Activated naive CD8-positive, alpha-beta T cell treated with anti-CD3 and anti-CD28 coated beads, Interleukin-2, amount 10 ng/mL, durations not matched to agents 7 days and 5 days (primary cell): ENCODE results near the gene CHTOP. TPM values are rescaled to one million over a fixed set of nuclear protein-coding genes. Genes with fewer than 3 reads are reported as not detected.

Experiments
- ATAC-seq: fragments of 150-1000 bp; cut with Tn5 transposase; one replicate; pipeline ENCODE4 v1.10.0; 2021; ENCODE audit warnings: low read depth, moderate library complexity
- POLR2A ChIA-PET: fragments of 350-600 bp; sonication (Branson Sonifier 250); formaldehyde crosslinking; loops from one replicate; lab custom pipeline; 2021; ENCODE audit warnings: antibody characterized with exemption; lab: Charles Lee
- DNase-seq: peaks from one replicate; pipeline ENCODE4 v3.0.0; 2021
- H3K27ac Mint-ChIP-seq: one replicate; pipeline ENCODE4 v1.8.0; 2022; ENCODE audit warnings: mild to moderate bottlenecking, mixed read lengths
- H3K27me3 Mint-ChIP-seq: one replicate; pipeline ENCODE4 v1.8.0; 2022; ENCODE audit warnings: mild to moderate bottlenecking, moderate library complexity, mixed read lengths
- H3K36me3 Mint-ChIP-seq: one replicate; pipeline ENCODE4 v1.8.0; 2021; ENCODE audit warnings: mild to moderate bottlenecking, mixed read lengths
- H3K4me1 Mint-ChIP-seq: one replicate; pipeline ENCODE4 v1.8.0; 2021; ENCODE audit warnings: mixed read lengths
- H3K4me3 Mint-ChIP-seq: one replicate; pipeline ENCODE4 v1.8.0; 2022; ENCODE audit warnings: mild to moderate bottlenecking, moderate library complexity, mixed read lengths
- H3K9me3 Mint-ChIP-seq: one replicate; pipeline ENCODE4 v1.8.0; 2021; ENCODE audit warnings: mixed read lengths
- total RNA-seq, 2 experiments: library from RNA; stranded (reverse); gene quantifications; one replicate each; pipeline ENCODE4 v1.2.3, GENCODE V29; 2021

CHTOP gene
- total RNA-seq, 2 experiments from 2014 or later: 98.1 to 105 TPM

- POLR2A ChIA-PET: interaction anchor here (0.7 to 2.3 kb wide), 2 partner anchors 46 to 312 kb away, joined by 5 to 6 read pairs; partner anchors contain the start of gene RPS27
- Mint-ChIP-seq H3K4me1 (peaks cover 20% of the 10 kb centered on the region), H3K9me3 (no peaks in the 10 kb centered on the region), H3K4me3 (peak within 1 kb of the TSS; percentile 79), H3K36me3 (no peaks in the 10 kb centered on the region), H3K27ac (no peak within 1 kb of the TSS), H3K27me3 (peaks cover 56% of the 10 kb centered on the region)
- ATAC-seq (peak; percentile 51), DNase-seq (peak; percentile 50)
Observed at GRCh38 chr1:153678519-153679336, 44.9 kb downstream of the CHTOP start, which contains the start of gene NPR1. TSS of gene NPR1 (plus strand) at chr1:153678688. CDS start at chr1:153679109, 421 bp downstream.

- H3K4me3 Mint-ChIP-seq: peak overlapping the region; percentile 79
- peak; percentile 63 for DNase-seq
- no peaks in the 10 kb centered on the region for H3K9me3 Mint-ChIP-seq
- peak; percentile 60 for ATAC-seq
- POLR2A ChIA-PET: interaction anchor here (2.3 kb wide), 1 partner anchor 311 kb away, joined by 6 read pairs; the partner anchor contains the start of gene RPS27
- peaks cover 56% of the 10 kb centered on the region for H3K27me3 Mint-ChIP-seq
- H3K36me3 Mint-ChIP-seq: no peaks in the 10 kb centered on the region
- H3K27ac Mint-ChIP-seq: no peak overlapping the region
- peaks cover 20% of the 10 kb centered on the region for H3K4me1 Mint-ChIP-seq
Observed at GRCh38 chr1:153679337-153680119, 45.7 kb downstream of the CHTOP start.

- no peak overlapping the region for H3K27ac Mint-ChIP-seq
- no peak for DNase-seq
- POLR2A ChIA-PET: interaction anchor here (2.3 kb wide), 1 partner anchor 311 kb away, joined by 6 read pairs; the partner anchor contains the start of gene RPS27
- H3K27me3 Mint-ChIP-seq: peaks cover 56% of the 10 kb centered on the region
- no peak for ATAC-seq
- no peaks in the 10 kb centered on the region for H3K36me3 Mint-ChIP-seq
- H3K4me1 Mint-ChIP-seq: peaks cover 20% of the 10 kb centered on the region
- H3K9me3 Mint-ChIP-seq: no peaks in the 10 kb centered on the region
- peak overlapping the region; percentile 79 for H3K4me3 Mint-ChIP-seq
Observed at GRCh38 chr1:153680120-153680403, 46.2 kb downstream of the CHTOP start.

GRCh38 chr1:153682730-153683129 lies 48.9 kb downstream of the CHTOP start:
- H3K9me3 Mint-ChIP-seq: no peaks in the 10 kb centered on the region
- no peak for ATAC-seq
- no peaks in the 10 kb centered on the region for H3K36me3 Mint-ChIP-seq
- peaks cover 16% of the 10 kb centered on the region for H3K4me1 Mint-ChIP-seq
- no peak overlapping the region for H3K27ac Mint-ChIP-seq
- peaks cover 47% of the 10 kb centered on the region for H3K27me3 Mint-ChIP-seq
- no peak for DNase-seq
- POLR2A ChIA-PET: no interaction called here
- no peak overlapping the region for H3K4me3 Mint-ChIP-seq

- no peak overlapping the region for H3K4me3 Mint-ChIP-seq
- H3K27me3 Mint-ChIP-seq: peaks cover 38% of the 10 kb centered on the region
- H3K9me3 Mint-ChIP-seq: no peaks in the 10 kb centered on the region
- ATAC-seq: no peak
- POLR2A ChIA-PET: no interaction called here
- peaks cover 6% of the 10 kb centered on the region for H3K4me1 Mint-ChIP-seq
- H3K36me3 Mint-ChIP-seq: no peaks in the 10 kb centered on the region
- no peak overlapping the region for H3K27ac Mint-ChIP-seq
- no peak for DNase-seq
Observed at GRCh38 chr1:153683854-153684253, 50.0 kb downstream of the CHTOP start.

GRCh38 chr1:153684892-153685291 lies 51.0 kb downstream of the CHTOP start:
- Mint-ChIP-seq H3K4me3 (no peak overlapping the region), H3K4me1 (peaks cover 6% of the 10 kb centered on the region), H3K9me3 (no peaks in the 10 kb centered on the region)

GRCh38 chr1:153685544-153686340 lies 51.9 kb downstream of the CHTOP start:
- H3K9me3 Mint-ChIP-seq: no peaks in the 10 kb centered on the region
- H3K4me3 Mint-ChIP-seq: no peak overlapping the region
- no peak overlapping the region for H3K27ac Mint-ChIP-seq
- H3K4me1 Mint-ChIP-seq: peaks cover 6% of the 10 kb centered on the region
- POLR2A ChIA-PET: interaction anchor here (1.0 kb wide), 1 partner anchor 304 kb away, joined by 3 read pairs; no protein-coding TSS in a partner anchor
- no peaks in the 10 kb centered on the region for H3K36me3 Mint-ChIP-seq
- ATAC-seq (no peak), DNase-seq (no peak)
- peaks cover 25% of the 10 kb centered on the region for H3K27me3 Mint-ChIP-seq

More at GRCh38 chr1:153684892-153685291, 51.0 kb downstream of the CHTOP start:
- no peaks in the 10 kb centered on the region for H3K36me3 Mint-ChIP-seq
- POLR2A ChIA-PET: interaction anchor here (1.0 kb wide), 1 partner anchor 305 kb away, joined by 3 read pairs; no protein-coding TSS in a partner anchor
- no peak overlapping the region for H3K27ac Mint-ChIP-seq
- no peak for DNase-seq
- peaks cover 34% of the 10 kb centered on the region for H3K27me3 Mint-ChIP-seq
- ATAC-seq: no peak

GRCh38 chr1:153687346-153688125 lies 53.7 kb downstream of the CHTOP start:
- H3K4me1 Mint-ChIP-seq: peaks cover 10% of the 10 kb centered on the region
- H3K27ac Mint-ChIP-seq: no peak overlapping the region
- no peak for ATAC-seq
- no peaks in the 10 kb centered on the region for H3K36me3 Mint-ChIP-seq
- peaks cover 17% of the 10 kb centered on the region for H3K27me3 Mint-ChIP-seq
- no peak overlapping the region for H3K4me3 Mint-ChIP-seq
- no peak for DNase-seq
- POLR2A ChIA-PET: interaction anchor here (1.1 kb wide), 1 partner anchor 40 kb away, joined by 3 read pairs; no protein-coding TSS in a partner anchor
- H3K9me3 Mint-ChIP-seq: no peaks in the 10 kb centered on the region

GRCh38 chr1:153688276-153688675 lies 54.4 kb downstream of the CHTOP start:
- ATAC-seq (no peak), DNase-seq (no peak)
- H3K27ac Mint-ChIP-seq: no peak overlapping the region
- no peaks in the 10 kb centered on the region for H3K36me3 Mint-ChIP-seq
- POLR2A ChIA-PET: interaction anchor here (1.1 kb wide), 1 partner anchor 39 kb away, joined by 3 read pairs; no protein-coding TSS in a partner anchor
- H3K4me1 Mint-ChIP-seq: peaks cover 10% of the 10 kb centered on the region
- H3K27me3 Mint-ChIP-seq: peaks cover 13% of the 10 kb centered on the region
- no peak overlapping the region for H3K4me3 Mint-ChIP-seq
- no peaks in the 10 kb centered on the region for H3K9me3 Mint-ChIP-seq

GRCh38 chr1:153688736-153689328 lies 55.0 kb downstream of the CHTOP start:
- ATAC-seq (no peak), DNase-seq (no peak)
- no peak overlapping the region for H3K4me3 Mint-ChIP-seq
- H3K9me3 Mint-ChIP-seq: no peaks in the 10 kb centered on the region
- peaks cover 10% of the 10 kb centered on the region for H3K4me1 Mint-ChIP-seq
- no peak overlapping the region for H3K27ac Mint-ChIP-seq
- H3K27me3 Mint-ChIP-seq: peaks cover 13% of the 10 kb centered on the region
- H3K36me3 Mint-ChIP-seq: no peaks in the 10 kb centered on the region
- POLR2A ChIA-PET: interaction anchor here (1.1 kb wide), 1 partner anchor 39 kb away, joined by 3 read pairs; no protein-coding TSS in a partner anchor

- H3K9me3 Mint-ChIP-seq: no peaks in the 10 kb centered on the region
- peaks cover 11% of the 10 kb centered on the region for H3K4me1 Mint-ChIP-seq
- H3K4me3 Mint-ChIP-seq: no peak overlapping the region
- H3K27ac Mint-ChIP-seq: no peak overlapping the region
- ATAC-seq (no peak), DNase-seq (no peak)
- peaks cover 9% of the 10 kb centered on the region for H3K27me3 Mint-ChIP-seq
- H3K36me3 Mint-ChIP-seq: no peaks in the 10 kb centered on the region
- POLR2A ChIA-PET: no interaction called here
Observed at GRCh38 chr1:153693466-153693865, 59.6 kb downstream of the CHTOP start.
